Measurements from ENCODE around the gene RBMS1. TPM values are rescaled to one million over a fixed set of nuclear protein-coding genes. Genes with fewer than 3 reads are reported as not detected.

Gene RBMS1
- total and polyA plus RNA-seq, 2 donors (not counting 1 experiment from before 2014, with no cell fraction given): 18.0 to 36.7 TPM

- Mint-ChIP-seq H3K27me3 (no peaks in the 10 kb centered on the region), H3K4me1 (no peaks in the 10 kb centered on the region), H3K4me3 (no peak overlapping the region), H3K9me3 (ENCODE audit: insufficient read depth) (no peaks in the 10 kb centered on the region), H3K27ac (no peak overlapping the region)
- Histone ChIP-seq H3K9ac (ENCODE audit: low read length) (no peak overlapping the region), H4K20me1 (ENCODE audit: control insufficient read depth, insufficient read depth, low read length, poor library complexity, severe bottlenecking) (no peaks in the 10 kb centered on the region), H3K27ac (ENCODE audit: low read length in 2 of 2) (no peak overlapping the region), H3K36me3 (replicated peaks in 1 of 2; ENCODE audit: control extremely low read depth in 1 of 2, control insufficient read depth in 1 of 2, extremely low read depth in 1 of 2, insufficient read depth in 2 of 2, low read length in 1 of 2) (peaks cover 28 to 76% of the 10 kb centered on the region in 2 experiments), H3K79me2 (ENCODE audit: control insufficient read depth, insufficient read depth, low read length) (no peaks in the 10 kb centered on the region), H3K4me3 (ENCODE audit: control extremely low read depth in 1 of 5, extremely low read depth in 1 of 5, insufficient read depth in 1 of 5, low read depth in 2 of 5, low read length in 4 of 5) (no peak overlapping the region), H3K4me1 (ENCODE audit: control insufficient read depth in 2 of 2, insufficient read depth in 2 of 2, low read length in 2 of 2) (no peaks in the 10 kb centered on the region), H3K4me2 (replicated peaks; ENCODE audit: low read depth, low read length, poor library complexity, severe bottlenecking) (no peak overlapping the region), H3K9me3 (ENCODE audit: control extremely low read depth in 1 of 3, control insufficient read depth in 2 of 3, insufficient read depth in 1 of 3, low read length in 2 of 3) (no peaks in the 10 kb centered on the region), H2AFZ (ENCODE audit: insufficient read depth, low read depth, low read length, poor library complexity, severe bottlenecking) (no peak overlapping the region), H3K27me3 (replicated peaks in 1 of 4; ENCODE audit: control extremely low read depth in 1 of 4, control insufficient read depth in 3 of 4, insufficient read depth in 4 of 4, low read length in 3 of 4) (no peaks in the 10 kb centered on the region)
- DNase-seq (no peak), ATAC-seq (ENCODE audit: low read depth) (no peak)
- intact Hi-C loops (cut with micrococcal nuclease): no loop called here
- CTCF ChIA-PET: interaction anchor here (0.9 kb wide), 1 partner anchor 29 kb away, joined by 3 read pairs; no protein-coding TSS in a partner anchor
- no peak for TF ChIP-seq EZH2 (IDR thresholded peaks at IDR 0.05; ENCODE audit: borderline replicate concordance, insufficient read depth, low read depth, low read length, poor library complexity, severe bottlenecking)
- TF ChIP-seq CTCF (IDR thresholded peaks at IDR 0.05): no peak
- WGBS (ENCODE audit: insufficient coverage): no CpG with 5 or more reads among the region's 1 CpG
- POLR2A ChIA-PET: no interaction called here
These were observed 212.4 kb downstream of the RBMS1 start for GRCh38 chr2:160281213-160281612.

- Histone ChIP-seq H3K4me1 (ENCODE audit: control insufficient read depth in 2 of 2, insufficient read depth in 2 of 2, low read length in 2 of 2) (no peaks in the 10 kb centered on the region), H3K36me3 (replicated peaks in 1 of 2; ENCODE audit: control extremely low read depth in 1 of 2, control insufficient read depth in 1 of 2, extremely low read depth in 1 of 2, insufficient read depth in 2 of 2, low read length in 1 of 2) (peaks cover 37 to 77% of the 10 kb centered on the region in 2 experiments), H3K4me2 (replicated peaks; ENCODE audit: low read depth, low read length, poor library complexity, severe bottlenecking) (no peak overlapping the region), H3K4me3 (ENCODE audit: control extremely low read depth in 1 of 5, extremely low read depth in 1 of 5, insufficient read depth in 1 of 5, low read depth in 2 of 5, low read length in 4 of 5) (no peak overlapping the region), H3K79me2 (ENCODE audit: control insufficient read depth, insufficient read depth, low read length) (no peaks in the 10 kb centered on the region), H3K27me3 (replicated peaks in 1 of 4; ENCODE audit: control extremely low read depth in 1 of 4, control insufficient read depth in 3 of 4, insufficient read depth in 4 of 4, low read length in 3 of 4) (no peaks in the 10 kb centered on the region), H2AFZ (ENCODE audit: insufficient read depth, low read depth, low read length, poor library complexity, severe bottlenecking) (no peak overlapping the region), H4K20me1 (ENCODE audit: control insufficient read depth, insufficient read depth, low read length, poor library complexity, severe bottlenecking) (no peaks in the 10 kb centered on the region), H3K27ac (ENCODE audit: low read length in 2 of 2) (no peak overlapping the region), H3K9me3 (ENCODE audit: control extremely low read depth in 1 of 3, control insufficient read depth in 2 of 3, insufficient read depth in 1 of 3, low read length in 2 of 3) (no peaks in the 10 kb centered on the region), H3K9ac (ENCODE audit: low read length) (no peak overlapping the region)
- Mint-ChIP-seq H3K4me1 (no peaks in the 10 kb centered on the region), H3K27ac (no peak overlapping the region), H3K27me3 (no peaks in the 10 kb centered on the region), H3K4me3 (no peak overlapping the region), H3K9me3 (ENCODE audit: insufficient read depth) (no peaks in the 10 kb centered on the region)
- POLR2A ChIA-PET: no interaction called here
- no CpG with 5 or more reads among the region's 5 CpGs for WGBS (ENCODE audit: insufficient coverage)
- ATAC-seq (ENCODE audit: low read depth) (no peak), DNase-seq (no peak)
- no peak for TF ChIP-seq EZH2 (IDR thresholded peaks at IDR 0.05; ENCODE audit: borderline replicate concordance, insufficient read depth, low read depth, low read length, poor library complexity, severe bottlenecking)
- no peak for TF ChIP-seq CTCF (IDR thresholded peaks at IDR 0.05)
- intact Hi-C loops (cut with micrococcal nuclease): no loop called here
- CTCF ChIA-PET: no interaction called here
These were observed 213.7 kb downstream of the RBMS1 start for GRCh38 chr2:160279813-160280465.
